ENCODE measurements around the gene SLC39A11.
"Not testable (repeated sequence)": the region's sequence is repeated elsewhere in the genome, so short reads cannot be mapped to it uniquely, and the experiment has no call there.

The SLC39A11 gene

GRCh38 chr17:73011016-73011486 is 81.4 kb downstream of the SLC39A11 start:
- DNase-seq (ENCODE audit: low read depth, low spot score): no peak

- no peak for DNase-seq (ENCODE audit: low read depth, low spot score)
Measured at GRCh38 chr17:73010414-73010813, 82.1 kb downstream of the SLC39A11 start.

GRCh38 chr17:73007407-73007806 is 85.1 kb downstream of the SLC39A11 start:
- DNase-seq (ENCODE audit: low read depth, low spot score): no peak

GRCh38 chr17:73005360-73005759 is 87.1 kb downstream of the SLC39A11 start:
- DNase-seq (ENCODE audit: low read depth, low spot score): no peak

GRCh38 chr17:73003487-73003886 is 89.0 kb downstream of the SLC39A11 start:
- DNase-seq (ENCODE audit: low read depth, low spot score): no peak

- DNase-seq (ENCODE audit: low read depth, low spot score): no peak
Measured at GRCh38 chr17:73000832-73001231, 91.7 kb downstream of the SLC39A11 start.

GRCh38 chr17:72999474-72999873 is 93.0 kb downstream of the SLC39A11 start:
- DNase-seq (ENCODE audit: low read depth, low spot score): not testable (repeated sequence)

- DNase-seq (ENCODE audit: low read depth, low spot score): no peak
Measured at GRCh38 chr17:72998343-72998742, 94.1 kb downstream of the SLC39A11 start.

GRCh38 chr17:72997559-72997958 is 94.9 kb downstream of the SLC39A11 start:
- no peak for DNase-seq (ENCODE audit: low read depth, low spot score)

GRCh38 chr17:72996791-72997190 is 95.7 kb downstream of the SLC39A11 start:
- no peak for DNase-seq (ENCODE audit: low read depth, low spot score)

GRCh38 chr17:72995008-72995656 is 97.4 kb downstream of the SLC39A11 start:
- no peak for DNase-seq (ENCODE audit: low read depth, low spot score)

GRCh38 chr17:72992783-72993467 is 99.6 kb downstream of the SLC39A11 start:
- DNase-seq (ENCODE audit: low read depth, low spot score): not testable (repeated sequence)

- no peak for DNase-seq (ENCODE audit: low read depth, low spot score)
Measured at GRCh38 chr17:72991651-72992050, 100.8 kb downstream of the SLC39A11 start.

GRCh38 chr17:72989074-72989610 is 103.3 kb downstream of the SLC39A11 start:
- DNase-seq (ENCODE audit: low read depth, low spot score): no peak

GRCh38 chr17:72988451-72988850 is 104.0 kb downstream of the SLC39A11 start:
- DNase-seq (ENCODE audit: low read depth, low spot score): no peak

GRCh38 chr17:72987166-72987565 is 105.3 kb downstream of the SLC39A11 start:
- DNase-seq (ENCODE audit: low read depth, low spot score): no peak

GRCh38 chr17:72985882-72986720 is 106.4 kb downstream of the SLC39A11 start:
- peak; percentile 5 for DNase-seq (ENCODE audit: low read depth, low spot score)

GRCh38 chr17:72984926-72985325 is 107.6 kb downstream of the SLC39A11 start:
- no peak for DNase-seq (ENCODE audit: low read depth, low spot score)

GRCh38 chr17:72984145-72984925 is 108.2 kb downstream of the SLC39A11 start:
- DNase-seq (ENCODE audit: low read depth, low spot score): no peak

- no peak for DNase-seq (ENCODE audit: low read depth, low spot score)
Measured at GRCh38 chr17:72982680-72983079, 109.8 kb downstream of the SLC39A11 start.

GRCh38 chr17:72978593-72979218 is 113.8 kb downstream of the SLC39A11 start:
- no peak for DNase-seq (ENCODE audit: low read depth, low spot score)

All from activated naive CD8-positive, alpha-beta T cell treated with anti-CD3 and anti-CD28 coated beads, Interleukin-2, amount 50 U/mL, for 16 hours (primary cell).